CD4-positive, alpha-beta T cell treated with Interleukin-6 for 4 hours (primary cell): ENCODE measurements around the gene FRMD5.

Source experiments
- DNase-seq: peaks from one replicate; pipeline ENCODE4 v3.0.0-alpha.2; 2020; ENCODE audit warnings: mixed read lengths

FRMD5 gene

GRCh38 chr15:43969802-43970375 lies 225.2 kb downstream of the FRMD5 start:
- no peak for DNase-seq

- DNase-seq, result no peak
These were observed 226.5 kb downstream of the FRMD5 start for GRCh38 chr15:43968551-43968950.

- DNase-seq, result no peak
These were observed 228.4 kb downstream of the FRMD5 start for GRCh38 chr15:43966646-43967045.

DNA sequence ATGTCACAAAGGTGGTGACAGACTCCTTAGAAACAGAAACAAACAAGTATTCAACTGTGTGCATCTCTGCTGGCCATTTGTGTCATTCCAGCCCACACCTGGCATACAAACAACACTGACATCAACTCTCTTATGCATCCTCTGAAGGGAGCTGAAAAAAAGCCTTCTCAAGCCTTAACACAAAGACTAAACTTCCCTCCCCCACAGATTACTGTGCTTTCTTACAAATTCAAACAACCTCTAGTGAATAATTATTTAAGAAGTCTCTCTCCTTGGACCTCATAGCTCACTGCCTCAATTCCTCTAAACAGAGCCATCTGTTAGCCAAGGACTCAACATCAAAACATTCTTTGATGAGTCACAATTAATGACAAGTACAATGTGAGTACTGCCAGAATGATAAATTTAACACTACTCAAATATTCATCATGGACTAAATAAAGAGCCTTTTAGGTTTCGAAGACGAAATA lies 236.2 kb downstream of the FRMD5 start:
- DNase-seq, result no peak

- no peak for DNase-seq
These were observed 237.3 kb downstream of the FRMD5 start for GRCh38 chr15:43957724-43958123.

GRCh38 chr15:43955140-43955539 lies 239.9 kb downstream of the FRMD5 start:
- no peak for DNase-seq

DNA sequence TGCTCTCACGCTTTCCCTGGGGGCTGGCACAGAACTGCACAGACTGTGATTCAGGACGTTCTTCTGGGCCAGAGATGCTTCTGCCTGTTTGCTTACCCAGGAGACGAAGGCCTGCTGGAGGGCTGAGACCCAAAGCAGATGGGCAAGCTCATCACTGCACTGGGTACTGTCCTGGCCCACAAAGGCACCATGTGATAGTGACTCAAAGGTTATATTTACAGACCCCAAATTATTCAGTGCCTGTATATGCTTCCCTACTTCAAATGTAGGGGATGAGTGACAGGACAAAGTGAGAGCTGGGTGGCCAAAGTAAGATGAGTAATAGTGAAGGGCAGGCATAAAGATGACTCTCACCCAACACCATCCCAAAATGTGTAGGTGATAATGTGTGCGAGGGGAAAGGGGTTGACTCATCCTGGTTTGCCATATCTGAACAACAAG lies 240.9 kb downstream of the FRMD5 start:
- no peak for DNase-seq

- DNase-seq, result no peak
These were observed 241.7 kb downstream of the FRMD5 start for GRCh38 chr15:43953402-43953801.

DNA sequence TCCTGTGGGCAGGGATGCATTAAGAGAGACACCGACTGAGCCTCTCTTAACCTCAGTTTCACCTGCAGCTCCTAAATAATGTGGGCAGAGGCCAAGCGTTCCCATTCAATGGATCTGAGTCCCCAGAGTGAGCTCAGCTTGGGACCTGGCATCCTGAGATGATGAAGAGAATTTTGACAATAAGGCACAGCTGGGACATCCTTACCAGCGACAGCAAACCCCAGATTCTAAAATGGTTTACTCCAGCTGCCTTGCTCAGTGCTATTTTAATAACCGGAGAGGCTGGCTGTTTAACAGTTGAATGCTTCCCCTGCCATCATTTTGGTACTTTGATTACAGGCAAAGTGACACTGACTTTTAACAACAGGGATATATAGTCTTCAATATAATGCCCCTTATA lies 244.5 kb downstream of the FRMD5 start:
- DNase-seq, result no peak

- no peak for DNase-seq
These were observed 246.3 kb downstream of the FRMD5 start for GRCh38 chr15:43948691-43949325.

GRCh38 chr15:43943511-43943910 lies 251.6 kb downstream of the FRMD5 start:
- no peak for DNase-seq

- no peak for DNase-seq
These were observed 252.9 kb downstream of the FRMD5 start for GRCh38 chr15:43942194-43942593.

GRCh38 chr15:43941555-43941954 lies 253.5 kb downstream of the FRMD5 start:
- no peak for DNase-seq

DNA sequence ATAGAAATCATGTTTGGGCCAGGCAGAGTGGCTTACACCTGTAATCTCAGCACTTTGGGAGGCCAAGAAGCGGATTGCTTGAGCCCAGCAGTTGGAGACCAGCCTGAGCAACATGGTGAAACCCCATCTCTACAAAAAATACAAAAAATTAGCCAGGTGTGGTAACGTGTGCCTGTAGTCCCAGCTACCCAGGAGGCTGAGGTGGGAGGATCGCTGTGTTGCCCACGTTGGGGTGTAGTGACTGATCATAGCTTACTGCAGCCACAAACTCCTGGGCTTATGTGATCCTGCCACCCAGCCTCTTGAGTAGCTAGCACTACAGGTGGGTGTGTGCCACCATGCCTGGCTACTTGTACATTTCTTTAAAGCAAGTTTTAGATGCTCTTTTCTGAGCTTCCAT lies 254.0 kb downstream of the FRMD5 start:
- no peak for DNase-seq

DNA sequence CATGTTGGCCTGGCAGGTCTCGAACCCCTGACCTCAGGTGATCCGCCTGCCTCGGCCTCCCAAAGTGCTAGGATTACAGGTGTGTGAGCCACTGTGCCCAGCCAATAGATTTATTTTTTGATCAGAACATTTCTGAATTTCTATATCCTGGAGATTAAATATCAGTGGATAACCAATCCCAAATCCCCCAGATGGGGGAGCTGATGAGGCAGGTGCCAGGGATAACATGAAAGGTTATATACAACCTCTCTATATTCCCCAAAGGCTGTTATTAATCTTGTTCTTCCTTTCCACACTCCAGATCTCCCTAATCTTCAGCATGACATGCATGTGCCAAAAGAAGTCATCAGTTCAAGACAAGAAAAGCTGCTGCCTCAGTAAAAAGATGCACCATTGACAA lies 256.0 kb downstream of the FRMD5 start:
- DNase-seq, result no peak

GRCh38 chr15:43934480-43934879 lies 260.6 kb downstream of the FRMD5 start:
- DNase-seq, result no peak

- DNase-seq, result no peak
These were observed 262.2 kb downstream of the FRMD5 start for GRCh38 chr15:43932907-43933306.

- DNase-seq, result no peak
These were observed 263.2 kb downstream of the FRMD5 start for GRCh38 chr15:43931790-43932435.

DNA sequence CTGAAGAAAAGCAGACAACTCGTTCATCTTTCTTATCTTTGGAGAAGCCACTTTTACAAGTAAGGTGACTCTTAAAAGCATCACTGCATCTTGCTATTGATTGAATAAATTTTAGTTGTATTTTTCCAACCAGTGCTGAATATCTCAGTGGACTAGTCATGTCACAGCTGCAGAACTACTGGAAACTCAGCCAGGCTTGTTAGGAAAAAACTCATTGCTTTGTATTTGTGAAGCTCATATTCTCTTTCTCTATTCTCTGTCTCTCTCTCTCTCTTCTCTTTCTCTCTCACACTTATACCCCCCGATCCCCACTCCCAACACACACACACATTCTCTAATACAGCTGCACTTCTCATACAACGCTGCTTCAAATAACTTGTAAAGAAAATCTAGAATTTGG lies 264.0 kb downstream of the FRMD5 start:
- no peak for DNase-seq

GRCh38 chr15:43930556-43930955 lies 264.5 kb downstream of the FRMD5 start:
- no peak for DNase-seq

DNA sequence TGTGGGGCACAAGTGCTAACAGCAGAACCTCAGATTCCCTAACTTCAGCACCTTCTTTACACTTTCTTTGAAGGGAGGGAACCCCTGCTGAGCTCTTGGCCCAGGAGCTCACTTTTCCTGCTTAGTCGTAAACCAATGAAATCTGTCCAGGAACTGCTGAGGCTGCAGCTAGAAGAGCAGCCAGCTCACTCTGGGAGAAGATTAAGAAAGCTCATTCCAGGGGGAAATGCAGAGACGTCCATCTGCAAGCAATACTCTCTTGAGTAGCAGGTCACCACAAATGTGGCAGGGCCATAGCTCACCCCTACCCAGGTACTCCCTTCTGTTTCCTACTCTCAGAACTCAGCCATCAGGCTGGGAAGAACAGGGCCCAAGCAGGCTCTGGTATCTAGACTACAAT lies 265.0 kb downstream of the FRMD5 start:
- DNase-seq, result no peak

GRCh38 chr15:43928152-43928551 lies 266.9 kb downstream of the FRMD5 start:
- DNase-seq, result no peak

- DNase-seq, result no peak
These were observed 267.9 kb downstream of the FRMD5 start for GRCh38 chr15:43927203-43927602.

- no peak for DNase-seq
These were observed 271.5 kb downstream of the FRMD5 start for GRCh38 chr15:43923553-43923952.
